ENCODE data around the gene NFE2L3.

The NFE2L3 gene

GRCh38 chr7:26224359-26224758, 72.4 kb downstream of the NFE2L3 start:
- TF ChIP-seq CTCF (IDR thresholded peaks at IDR 0.05; ENCODE audit: low read depth, low read length), result no peak
- no peak overlapping the region for H3K4me3 ChIP-seq (ENCODE audit: low read depth, low read length)

DNA sequence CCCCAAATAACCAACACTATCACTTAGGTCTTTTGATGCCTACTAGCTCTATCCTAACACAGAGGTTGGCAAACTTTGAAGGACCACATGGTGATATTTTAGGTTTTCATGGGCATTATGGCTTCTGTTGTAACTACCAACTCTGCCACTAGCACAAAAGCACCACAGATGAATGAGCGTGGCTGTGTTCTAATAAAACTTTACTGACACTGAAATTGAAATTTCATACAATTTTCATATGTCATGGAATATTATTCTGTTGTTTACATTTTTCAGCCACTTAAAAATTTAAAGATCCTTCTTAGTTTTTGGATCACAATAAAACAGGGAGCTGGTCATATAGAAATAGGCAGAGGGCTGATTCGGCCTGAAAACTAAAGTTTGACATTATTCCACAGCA, 76.0 kb downstream of the NFE2L3 start:
- H3K4me3 ChIP-seq (ENCODE audit: low read depth, low read length), result no peak overlapping the region
- TF ChIP-seq CTCF (IDR thresholded peaks at IDR 0.05; ENCODE audit: low read depth, low read length), result no peak

DNA sequence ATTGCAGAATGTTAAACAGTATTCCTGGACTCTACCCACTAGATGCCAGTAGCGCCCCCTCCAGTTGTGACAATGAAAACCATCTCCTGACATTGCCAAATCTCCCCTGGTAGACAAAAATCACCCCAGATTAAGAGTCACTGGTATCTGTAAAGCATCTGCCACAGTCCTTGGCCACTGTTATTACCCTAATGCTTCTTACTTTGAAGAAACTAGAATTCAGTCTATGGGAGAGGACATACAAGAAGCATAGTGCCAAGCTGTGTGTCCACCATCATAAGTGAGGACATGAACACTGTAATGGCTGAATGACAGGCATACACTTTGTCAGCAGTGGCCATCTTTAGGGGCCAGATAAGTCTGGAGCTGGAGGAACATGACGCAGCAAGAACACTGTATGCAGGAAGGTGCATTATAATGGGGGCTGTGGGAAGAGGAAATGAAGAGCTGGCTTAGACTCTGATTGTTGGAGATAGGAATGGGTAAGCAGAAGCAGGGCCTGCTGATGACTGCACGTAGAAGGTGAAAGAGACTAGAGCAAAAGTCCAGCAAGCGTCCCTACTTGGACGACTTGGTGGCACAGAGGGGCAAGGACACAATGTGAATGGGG, 82.0 kb downstream of the NFE2L3 start:
- TF ChIP-seq CTCF (IDR thresholded peaks at IDR 0.05; ENCODE audit: low read depth, low read length), result no peak
- no peak overlapping the region for H3K4me3 ChIP-seq (ENCODE audit: low read depth, low read length)
